GM04504 (cell line): ENCODE data around the gene ZNF627.
A peak's percentile ranks its signal among the peaks of the same experiment; 100 is the strongest.
"Not testable (repeated sequence)": the region's sequence is repeated elsewhere in the genome, so short reads cannot be mapped to it uniquely, and the experiment has no call there.

Experiments
- DNase-seq: peaks from one replicate; pipeline ENCODE4 v3.0.0-alpha.2; 2012; ENCODE audit warnings: low read depth

The ZNF627 gene

GRCh38 chr19:11626252-11626651, 29.0 kb downstream of the ZNF627 start:
- no peak for DNase-seq

DNA sequence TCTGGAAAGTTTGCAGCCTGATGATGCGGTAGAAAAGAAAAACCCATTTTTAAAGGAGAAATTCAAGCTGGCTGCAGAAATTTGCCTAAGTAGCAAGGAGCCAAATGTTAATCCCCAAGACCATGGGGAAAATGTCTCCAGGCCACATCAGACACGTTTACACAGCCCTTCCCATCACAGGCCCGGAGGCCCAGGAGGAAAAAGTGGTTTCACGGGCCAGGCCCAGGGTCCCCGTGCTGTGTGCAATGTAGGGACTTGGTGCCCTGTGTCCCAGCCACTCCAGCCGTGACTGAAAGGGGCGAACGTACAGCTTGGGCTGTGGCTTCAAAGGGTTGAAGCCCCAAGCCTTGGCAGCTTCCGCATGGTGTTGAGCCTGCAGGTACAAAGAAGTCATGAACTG, 35.9 kb downstream of the ZNF627 start:
- DNase-seq, result no peak

DNA sequence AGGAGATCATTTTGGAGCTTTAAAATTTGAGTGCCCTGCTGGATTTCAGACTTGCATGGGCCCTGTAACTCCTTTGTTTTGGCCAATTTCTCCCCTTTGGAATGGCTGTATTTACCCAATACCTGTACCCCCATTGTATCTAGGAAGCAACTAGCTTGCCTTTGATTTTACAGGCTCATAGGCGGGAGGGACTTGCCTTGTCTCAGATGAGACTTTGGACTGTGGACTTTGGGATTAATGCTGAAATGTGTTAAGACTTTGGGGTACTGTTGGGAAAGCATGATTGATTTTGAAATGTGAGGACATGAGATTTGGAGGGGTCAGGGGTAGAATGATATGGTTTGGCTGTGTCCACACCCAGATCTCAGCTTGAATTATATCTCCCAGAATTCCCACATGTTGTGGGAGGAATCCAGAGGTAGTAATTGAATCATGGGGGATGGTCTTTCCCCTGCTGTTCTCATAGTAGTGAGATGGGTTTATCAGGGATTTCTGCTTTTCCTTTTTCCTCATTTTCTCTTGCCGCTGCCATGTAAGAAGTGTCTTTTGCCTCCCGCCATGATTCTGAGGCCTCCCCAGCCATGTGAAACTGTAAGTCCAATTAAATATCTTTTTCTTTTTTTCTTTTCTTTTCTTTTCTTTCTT, 36.9 kb downstream of the ZNF627 start:
- DNase-seq, result not testable (repeated sequence)

DNA sequence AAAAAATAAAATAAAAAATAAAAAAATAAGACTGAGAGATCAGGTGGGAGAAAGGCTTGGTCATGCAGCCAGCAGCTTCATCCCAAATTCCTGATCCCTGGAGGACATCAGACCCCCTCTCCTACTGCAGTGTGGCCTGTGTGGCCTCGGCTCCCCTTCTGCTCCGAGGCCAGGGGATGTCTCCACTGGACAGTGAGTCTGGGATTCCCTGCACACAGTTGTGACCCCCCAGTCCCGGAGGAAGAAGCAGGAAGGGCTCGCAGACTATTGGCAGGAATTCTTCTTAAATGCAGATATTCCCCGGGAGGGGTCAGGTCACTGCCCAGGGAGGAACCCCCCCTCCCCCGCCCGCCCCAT, 41.9 kb downstream of the ZNF627 start:
- no peak for DNase-seq

- DNase-seq, result peak; percentile 84
These were observed 42.6 kb downstream of the ZNF627 start for GRCh38 chr19:11639602-11640471.

DNA sequence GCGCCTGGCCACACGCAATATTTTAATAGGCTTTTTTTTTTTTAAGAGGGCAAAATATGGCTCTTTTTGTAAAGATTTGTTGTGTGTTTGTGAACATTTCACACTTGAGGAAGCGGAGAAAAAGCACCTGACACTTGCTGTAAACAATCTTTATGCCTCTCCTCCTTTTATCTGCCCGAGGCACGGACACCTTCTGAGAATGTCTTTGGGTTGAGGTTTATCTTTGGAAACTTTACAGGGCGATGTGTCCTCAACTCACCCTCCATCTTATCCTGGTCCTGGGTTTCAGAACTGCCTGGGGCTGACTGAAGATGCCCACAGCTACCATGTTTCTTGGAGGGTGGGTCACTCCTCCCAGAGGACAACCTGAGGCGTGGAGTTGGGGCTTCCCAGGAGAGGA, 44.0 kb downstream of the ZNF627 start:
- no peak for DNase-seq

DNA sequence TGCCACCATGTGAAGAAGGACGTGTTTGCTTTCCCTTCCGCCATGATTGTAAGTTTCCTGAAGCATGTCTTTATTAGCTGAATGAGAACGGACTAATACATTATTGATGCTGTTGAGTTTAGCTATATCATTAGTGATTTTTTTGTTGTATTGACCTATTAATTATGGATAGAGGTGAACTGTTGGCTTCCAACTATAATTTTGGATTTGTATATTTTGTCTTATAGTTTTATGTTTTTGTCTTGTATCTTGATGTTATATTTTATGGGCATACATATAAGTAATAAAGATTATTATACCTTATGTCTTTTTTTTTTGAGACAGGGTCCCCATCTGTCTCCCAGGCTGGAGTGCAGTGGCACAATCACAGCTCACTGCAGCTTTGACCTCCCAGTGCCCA, 45.6 kb downstream of the ZNF627 start:
- DNase-seq, result no peak

DNA sequence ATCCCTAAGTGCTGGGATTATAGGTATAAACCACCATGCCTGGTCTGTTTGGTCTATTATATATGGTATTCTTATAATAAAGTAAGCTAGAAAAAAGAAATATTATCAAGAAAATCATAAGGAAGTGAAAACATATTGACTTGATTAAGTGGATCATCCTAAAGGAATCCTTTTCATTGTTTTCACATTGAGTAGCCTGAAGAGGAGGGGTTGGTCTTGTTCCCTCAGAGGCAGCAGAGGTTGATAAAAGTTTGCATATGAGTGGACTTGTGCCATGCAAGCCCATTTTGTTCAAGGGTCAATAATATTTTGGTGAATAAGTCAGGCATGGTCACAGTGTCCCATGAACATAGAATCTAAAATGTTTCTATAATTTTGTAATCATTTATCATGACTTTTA, 52.7 kb downstream of the ZNF627 start:
- peak; percentile 3 for DNase-seq

DNA sequence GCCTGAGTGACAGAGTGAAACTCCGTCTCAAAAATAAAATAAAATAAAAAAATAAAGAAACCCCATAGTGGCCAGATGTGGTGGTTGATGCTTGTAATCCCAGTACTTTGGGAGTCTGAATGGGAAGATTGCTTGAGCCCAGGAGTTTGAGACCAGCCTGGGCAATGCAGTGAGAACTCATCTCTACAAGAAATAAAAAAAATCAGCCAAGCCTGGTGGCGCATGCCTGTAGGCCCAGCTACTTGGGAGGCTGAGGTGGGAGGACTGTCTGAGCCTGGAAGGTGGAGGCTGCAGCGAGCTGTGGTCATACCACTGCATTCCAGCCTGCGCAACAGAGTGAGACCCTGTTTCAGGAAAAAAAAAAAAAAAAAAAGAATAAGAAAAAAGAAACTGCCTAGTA, 53.8 kb downstream of the ZNF627 start:
- DNase-seq, result no peak

DNA sequence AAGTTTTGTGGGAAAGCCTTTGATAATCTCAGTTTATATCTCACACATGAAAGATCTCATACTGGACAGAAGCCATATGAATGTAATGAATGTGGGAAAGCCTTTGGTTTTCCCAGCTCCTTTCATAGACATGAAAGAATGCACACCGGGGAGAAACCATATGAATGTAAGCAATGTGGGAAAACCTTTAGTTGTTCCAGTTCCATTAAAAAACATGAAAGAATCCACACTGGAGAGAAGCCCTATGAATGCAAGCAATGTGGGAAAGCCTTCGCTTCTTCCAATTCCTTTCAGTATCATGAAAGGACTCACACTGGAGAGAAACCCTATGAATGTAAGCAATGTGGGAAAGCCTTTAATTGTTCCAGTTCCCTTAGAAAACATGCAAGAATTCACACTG, 54.8 kb downstream of the ZNF627 start:
- no peak for DNase-seq

- no peak for DNase-seq
These were observed 55.2 kb downstream of the ZNF627 start for GRCh38 chr19:11652492-11652891.

DNA sequence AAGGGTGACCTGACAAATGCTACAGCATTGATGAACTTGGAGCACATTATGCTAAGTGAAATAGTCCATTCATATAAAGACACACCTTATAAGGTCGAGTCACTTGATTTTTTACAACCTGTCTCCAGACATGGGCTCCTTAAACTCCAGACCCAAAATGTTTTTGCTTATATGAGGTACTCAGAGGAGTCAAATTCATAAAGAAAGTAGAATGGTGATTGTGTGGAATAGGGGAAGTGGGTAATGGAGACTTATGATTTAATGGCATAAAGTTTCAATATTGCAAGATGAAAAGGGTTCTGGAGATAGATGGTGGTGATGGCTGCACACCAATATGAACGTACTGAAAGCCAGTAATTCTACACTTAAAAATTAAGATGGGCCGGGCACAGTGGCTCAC, 59.3 kb downstream of the ZNF627 start:
- no peak for DNase-seq

DNA sequence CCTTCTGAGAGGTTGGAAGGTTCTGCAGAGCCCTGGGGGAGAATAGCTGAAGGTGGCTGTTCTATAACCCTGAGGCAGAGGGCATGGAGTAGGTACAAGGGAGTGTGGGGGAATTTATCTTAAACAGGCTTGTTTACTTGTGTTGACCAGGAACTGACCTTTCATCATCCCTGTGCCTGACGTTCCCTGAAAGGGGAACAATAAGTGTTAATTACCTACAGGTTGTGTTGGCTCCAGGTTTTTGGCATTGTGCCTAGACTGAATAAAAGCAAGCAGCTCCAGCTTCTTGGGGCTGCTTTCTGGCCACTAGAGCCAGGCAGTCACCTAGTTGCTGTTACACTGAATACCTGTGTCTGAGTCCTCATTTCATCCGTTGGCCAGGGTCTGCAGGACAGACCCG, 60.0 kb downstream of the ZNF627 start:
- DNase-seq, result no peak

- DNase-seq, result no peak
These were observed 61.7 kb downstream of the ZNF627 start for GRCh38 chr19:11658970-11659369.

GRCh38 chr19:11659612-11660011, 62.3 kb downstream of the ZNF627 start:
- peak; percentile 2 for DNase-seq

- DNase-seq, result no peak
These were observed 65.0 kb downstream of the ZNF627 start for GRCh38 chr19:11662278-11662677.

DNA sequence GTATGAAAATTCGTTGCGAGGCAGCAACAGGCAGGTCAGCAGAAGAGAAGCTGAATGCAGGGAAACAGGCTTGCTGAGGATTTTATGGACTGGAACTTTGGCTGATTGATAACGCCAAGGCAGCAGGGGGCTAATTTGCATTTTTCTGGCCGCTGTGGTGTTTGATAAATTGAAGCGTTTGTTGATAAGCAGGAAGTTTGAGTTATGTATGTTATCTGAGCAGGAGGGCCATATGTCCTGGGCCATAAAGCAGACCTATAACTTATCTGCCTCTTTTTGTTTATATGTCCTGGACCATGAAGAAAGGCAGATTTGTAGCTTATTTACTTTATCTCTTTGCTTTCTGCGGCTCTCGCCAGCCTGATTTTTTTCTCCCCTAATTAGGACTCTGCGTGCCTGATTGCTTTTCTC, 65.9 kb downstream of the ZNF627 start:
- DNase-seq, result no peak
